SK-N-SH treated with all-trans-retinoic acid at 6 μM for 48 hours (cell line): Measurements from ENCODE around the gene TM9SF3.

ENCODE experiments used
- ATAC-seq: fragments of 200-7000 bp; cut with Tn5 transposase; 3 replicates; pipeline ENCODE4 v1.9.1; 2020; ENCODE audit warnings: mild to moderate bottlenecking, moderate library complexity
- ARNTL ChIP-seq: fragments of 450-650 bp; formaldehyde crosslinking; IDR thresholded peaks from 2 replicates; pipeline ENCODE4 v1.5.0; 2020; ENCODE audit warnings: low read depth, mild to moderate bottlenecking, moderate library complexity, borderline replicate concordance
- CREB5 ChIP-seq: fragments of 250-450 bp; sonication (Bioruptor Pico); IDR thresholded peaks from 2 replicates; pipeline ENCODE4 v1.5.1; 2020; ENCODE audit warnings: low read depth, mild to moderate bottlenecking, moderate library complexity
- CSDC2 ChIP-seq: fragments of 250-450 bp; sonication (Bioruptor Pico); IDR thresholded peaks from 2 replicates; pipeline ENCODE4 v1.5.0; 2020; ENCODE audit warnings: mild to moderate bottlenecking, moderate library complexity
- CSRNP3 ChIP-seq: fragments of 250-450 bp; sonication (Bioruptor Pico); IDR thresholded peaks from 2 replicates; pipeline ENCODE4 v1.5.1; 2021; ENCODE audit warnings: mild to moderate bottlenecking, moderate library complexity
- ESRRG ChIP-seq: fragments of 250-450 bp; sonication (Bioruptor Pico); IDR thresholded peaks from 2 replicates; pipeline ENCODE4 v1.6.1; 2021; ENCODE audit warnings: mild to moderate bottlenecking
- GLIS3 ChIP-seq: fragments of 250-450 bp; sonication (Bioruptor Pico); IDR thresholded peaks from 2 replicates; pipeline ENCODE4 v1.5.0; 2020; ENCODE audit warnings: mild to moderate bottlenecking, moderate library complexity
- ISL1 ChIP-seq: fragments of 250-450 bp; sonication (Bioruptor Pico); IDR thresholded peaks from 2 replicates; pipeline ENCODE4 v2.1.2; 2022; ENCODE audit warnings: mild to moderate bottlenecking, moderate library complexity
- OSR1 ChIP-seq: fragments of 250-450 bp; sonication (Bioruptor Pico); IDR thresholded peaks from 2 replicates; pipeline ENCODE4 v1.8.0; 2022; ENCODE audit warnings: moderate library complexity, mild to moderate bottlenecking, inconsistent platforms
- POU6F1 ChIP-seq: fragments of 250-450 bp; sonication (Bioruptor Pico); IDR thresholded peaks from 2 replicates; pipeline ENCODE4 v1.8.0; 2021; ENCODE audit warnings: low read depth, mild to moderate bottlenecking, moderate library complexity, borderline replicate concordance
- PPARA ChIP-seq: fragments of 250-450 bp; sonication (Bioruptor Pico); IDR thresholded peaks from 2 replicates; pipeline ENCODE4 v1.5.0; 2020; ENCODE audit warnings: mild to moderate bottlenecking, borderline replicate concordance
- RARB ChIP-seq: fragments of 250-450 bp; sonication (Bioruptor Pico); IDR thresholded peaks from 2 replicates; pipeline ENCODE4 v1.8.0; 2021; ENCODE audit warnings: mild to moderate bottlenecking, moderate library complexity
- SNAI2 ChIP-seq: fragments of 250-450 bp; sonication (Bioruptor Pico); IDR thresholded peaks from 2 replicates; pipeline ENCODE4 v1.5.0; 2020; ENCODE audit warnings: mild to moderate bottlenecking, moderate library complexity
- TCF4 ChIP-seq: fragments of 250-450 bp; sonication (Bioruptor Pico); IDR thresholded peaks from 2 replicates; pipeline ENCODE4 v1.8.0; 2021; ENCODE audit warnings: mild to moderate bottlenecking, moderate library complexity, borderline replicate concordance
- TOX ChIP-seq: fragments of 250-450 bp; sonication (Bioruptor Pico); IDR thresholded peaks from 2 replicates; pipeline ENCODE4 v1.8.0; 2021; ENCODE audit warnings: mild to moderate bottlenecking, moderate library complexity, borderline replicate concordance
- ZC3H10 ChIP-seq: fragments of 250-450 bp; sonication (Bioruptor Pico); IDR thresholded peaks from 2 replicates; pipeline ENCODE4 v1.5.1; 2021; ENCODE audit warnings: mild to moderate bottlenecking, moderate library complexity
- ZFP3 ChIP-seq: fragments of 250-450 bp; sonication (Bioruptor Pico); IDR thresholded peaks from 2 replicates; pipeline ENCODE4 v1.5.0; 2020; ENCODE audit warnings: mild to moderate bottlenecking, moderate library complexity
- ZFP30 ChIP-seq: fragments of 450-650 bp; formaldehyde crosslinking; IDR thresholded peaks from 2 replicates; pipeline ENCODE4 v1.5.0; 2022; ENCODE audit warnings: mild to moderate bottlenecking, moderate library complexity
- ZNF565 ChIP-seq: fragments of 450-650 bp; formaldehyde crosslinking; conservative IDR thresholded peaks from 2 replicates; pipeline ENCODE4 v1.5.0; 2020; ENCODE audit warnings: low read depth, mild to moderate bottlenecking, moderate library complexity
- ZNF70 ChIP-seq: fragments of 450-650 bp; formaldehyde crosslinking; IDR thresholded peaks from 2 replicates; pipeline ENCODE4 v1.5.0; 2020; ENCODE audit warnings: mild to moderate bottlenecking, moderate library complexity
- ZNF8 ChIP-seq: fragments of 450-650 bp; formaldehyde crosslinking; IDR thresholded peaks from 2 replicates; pipeline ENCODE4 v1.5.0; 2020; ENCODE audit warnings: mild to moderate bottlenecking, moderate library complexity

Gene TM9SF3

GRCh38 chr10:96625173-96625572 is 38.4 kb upstream of the TM9SF3 start:
- no peak for TF ChIP-seq ZNF565 (CRISPR knock-in tag)
- TF ChIP-seq RARB: no peak
- no peak for TF ChIP-seq CSRNP3 (CRISPR knock-in tag)
- TF ChIP-seq OSR1 (CRISPR knock-in tag): no peak
- TF ChIP-seq ESRRG (CRISPR knock-in tag): no peak
- no peak for TF ChIP-seq ZFP3
- TF ChIP-seq ZFP30 (CRISPR knock-in tag): no peak
- TF ChIP-seq CSDC2: no peak
- no peak for TF ChIP-seq SNAI2 (CRISPR knock-in tag)
- TF ChIP-seq ZNF70 (CRISPR knock-in tag): no peak
- no peak for TF ChIP-seq POU6F1 (CRISPR knock-in tag)
- TF ChIP-seq TOX: no peak
- TF ChIP-seq GLIS3 (CRISPR knock-in tag): no peak
- TF ChIP-seq CREB5 (CRISPR knock-in tag): no peak
- TF ChIP-seq TCF4 (CRISPR knock-in tag): no peak
- no peak for TF ChIP-seq ZNF8 (CRISPR knock-in tag)
- TF ChIP-seq ARNTL: no peak
- TF ChIP-seq, all 23 proteins: peak for 0
- ATAC-seq: no peak

GRCh38 chr10:96622013-96622787 is 35.4 kb upstream of the TM9SF3 start:
- no peak for TF ChIP-seq TCF4 (CRISPR knock-in tag)
- no peak for TF ChIP-seq ZFP3
- no peak for TF ChIP-seq SNAI2 (CRISPR knock-in tag)
- TF ChIP-seq ZFP30 (CRISPR knock-in tag): no peak
- TF ChIP-seq PPARA (CRISPR knock-in tag): no peak
- no peak for TF ChIP-seq ARNTL
- no peak for TF ChIP-seq CREB5 (CRISPR knock-in tag)
- no peak for TF ChIP-seq CSDC2
- TF ChIP-seq ISL1 (CRISPR knock-in tag): no peak
- no peak for TF ChIP-seq TOX
- no peak for TF ChIP-seq GLIS3 (CRISPR knock-in tag)
- TF ChIP-seq ZNF565 (CRISPR knock-in tag): no peak
- TF ChIP-seq CSRNP3 (CRISPR knock-in tag): no peak
- no peak for TF ChIP-seq RARB
- TF ChIP-seq ESRRG (CRISPR knock-in tag): no peak
- ATAC-seq: no peak

GRCh38 chr10:96619796-96620773 is 33.3 kb upstream of the TM9SF3 start:
- no peak for TF ChIP-seq ZC3H10 (CRISPR knock-in tag)
- TF ChIP-seq ZFP30 (CRISPR knock-in tag): 0 out of 2 replicates have a peak, but pooled peaks have one; percentile 29
- TF ChIP-seq ZFP3: no peak
- peak; percentile 28; the same call in 1 of the 3 replicates for ATAC-seq
